ENCODE data around the gene PRRT3. TPM values are rescaled to one million over a fixed set of nuclear protein-coding genes. Genes with fewer than 3 reads are reported as not detected.

PRRT3 gene
- total and polyA plus RNA-seq, 9 of the 15 experiments (the other 6 are each of a cell fraction or from before 2014, with no cell fraction given) = 0.06 to 1.9 (median 1.2) TPM

- TF ChIP-seq, protein P1, sequence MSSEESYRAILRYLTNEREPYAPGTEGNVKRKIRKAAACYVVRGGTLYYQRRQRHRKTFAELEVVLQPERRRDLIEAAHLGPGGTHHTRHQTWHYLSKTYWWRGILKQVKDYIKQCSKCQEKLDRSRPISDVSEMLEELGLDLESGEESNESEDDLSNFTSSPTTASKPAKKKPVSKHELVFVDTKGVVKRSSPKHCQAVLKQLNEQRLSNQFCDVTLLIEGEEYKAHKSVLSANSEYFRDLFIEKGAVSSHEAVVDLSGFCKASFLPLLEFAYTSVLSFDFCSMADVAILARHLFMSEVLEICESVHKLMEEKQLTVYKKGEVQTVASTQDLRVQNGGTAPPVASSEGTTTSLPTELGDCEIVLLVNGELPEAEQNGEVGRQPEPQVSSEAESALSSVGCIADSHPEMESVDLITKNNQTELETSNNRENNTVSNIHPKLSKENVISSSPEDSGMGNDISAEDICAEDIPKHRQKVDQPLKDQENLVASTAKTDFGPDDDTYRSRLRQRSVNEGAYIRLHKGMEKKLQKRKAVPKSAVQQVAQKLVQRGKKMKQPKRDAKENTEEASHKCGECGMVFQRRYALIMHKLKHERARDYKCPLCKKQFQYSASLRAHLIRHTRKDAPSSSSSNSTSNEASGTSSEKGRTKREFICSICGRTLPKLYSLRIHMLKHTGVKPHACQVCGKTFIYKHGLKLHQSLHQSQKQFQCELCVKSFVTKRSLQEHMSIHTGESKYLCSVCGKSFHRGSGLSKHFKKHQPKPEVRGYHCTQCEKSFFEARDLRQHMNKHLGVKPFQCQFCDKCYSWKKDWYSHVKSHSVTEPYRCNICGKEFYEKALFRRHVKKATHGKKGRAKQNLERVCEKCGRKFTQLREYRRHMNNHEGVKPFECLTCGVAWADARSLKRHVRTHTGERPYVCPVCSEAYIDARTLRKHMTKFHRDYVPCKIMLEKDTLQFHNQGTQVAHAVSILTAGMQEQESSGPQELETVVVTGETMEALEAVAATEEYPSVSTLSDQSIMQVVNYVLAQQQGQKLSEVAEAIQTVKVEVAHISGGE (CRISPR knock-in tag; IDR thresholded peaks at IDR 0.05) = no peak; a peak in 1 of 6 replicates
- TF ChIP-seq ZNF318 (IDR thresholded peaks at IDR 0.05; ENCODE audit: borderline replicate concordance in 1 of 2, low read depth in 1 of 2) (peak in 1 of 2 experiments; percentile 99; a peak in 3 of 4 replicates), POLR2AphosphoS5 (IDR thresholded peaks at IDR 0.05; ENCODE audit: control insufficient read depth, insufficient read depth, low read depth, low read length) (peak; percentile 69), CHD2 (IDR thresholded peaks at IDR 0.05; ENCODE audit: low read depth, low read length) (0 out of 2 replicates have a peak, but pooled peaks have one; percentile 13)
- TF ChIP-seq, protein P2, sequence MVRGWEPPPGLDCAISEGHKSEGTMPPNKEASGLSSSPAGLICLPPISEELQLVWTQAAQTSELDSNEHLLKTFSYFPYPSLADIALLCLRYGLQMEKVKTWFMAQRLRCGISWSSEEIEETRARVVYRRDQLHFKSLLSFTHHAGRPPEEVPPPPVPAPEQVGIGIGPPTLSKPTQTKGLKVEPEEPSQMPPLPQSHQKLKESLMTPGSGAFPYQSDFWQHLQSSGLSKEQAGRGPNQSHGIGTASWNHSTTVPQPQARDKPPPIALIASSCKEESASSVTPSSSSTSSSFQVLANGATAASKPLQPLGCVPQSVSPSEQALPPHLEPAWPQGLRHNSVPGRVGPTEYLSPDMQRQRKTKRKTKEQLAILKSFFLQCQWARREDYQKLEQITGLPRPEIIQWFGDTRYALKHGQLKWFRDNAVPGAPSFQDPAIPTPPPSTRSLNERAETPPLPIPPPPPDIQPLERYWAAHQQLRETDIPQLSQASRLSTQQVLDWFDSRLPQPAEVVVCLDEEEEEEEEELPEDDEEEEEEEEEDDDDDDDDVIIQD (CRISPR knock-in tag; IDR thresholded peaks at IDR 0.05) = no peak
Observed at GRCh38 chr3:9976721-9977709, 24.8 kb upstream of the PRRT3 start (continued).

Measured in K562 (cell line).